ENCODE results near the gene TEX26. TPM values are rescaled to one million over a fixed set of nuclear protein-coding genes. Genes with fewer than 3 reads are reported as not detected.
A peak's percentile ranks its signal among the peaks of the same experiment; 100 is the strongest.

Gene TEX26
- not detected in 2 replicates for total RNA-seq
- long read RNA-seq = 0 reads

GRCh38 chr13:30932481-30933353 is at the start of gene TEX26:
TSS of gene TEX26 (plus strand) at chr13:30932656. CDS start at chr13:30932716, 60 bp downstream.
- Mint-ChIP-seq H3K27ac (no peak within 1 kb of the TSS), H3K36me3 (ENCODE audit: insufficient read depth) (no peaks in the 10 kb centered on the region), H3K27me3 (peaks cover 46% of the 10 kb centered on the region), H3K9me3 (ENCODE audit: low read depth) (no peaks in the 10 kb centered on the region), H3K4me1 (ENCODE audit: low read depth) (peaks cover 14% of the 10 kb centered on the region), H3K4me3 (ENCODE audit: low read depth) (no peak within 1 kb of the TSS)
- peak; percentile 28 for DNase-seq (ENCODE audit: low spot score, unreplicated experiment)
- peak; percentile 35 for TF ChIP-seq CTCF (IDR thresholded peaks at IDR 0.05; ENCODE audit: unreplicated experiment)

- no peak for TF ChIP-seq CTCF (IDR thresholded peaks at IDR 0.05; ENCODE audit: unreplicated experiment)
- Mint-ChIP-seq H3K27me3 (peaks cover 18% of the 10 kb centered on the region), H3K4me3 (ENCODE audit: low read depth) (no peak overlapping the region), H3K4me1 (ENCODE audit: low read depth) (peaks cover 12% of the 10 kb centered on the region), H3K27ac (no peak overlapping the region), H3K36me3 (ENCODE audit: insufficient read depth) (peaks cover 1% of the 10 kb centered on the region), H3K9me3 (ENCODE audit: low read depth) (peaks cover 7% of the 10 kb centered on the region)
- no peak for DNase-seq (ENCODE audit: low spot score, unreplicated experiment)
Measured at GRCh38 chr13:30882996-30883766, 49.3 kb upstream of the TEX26 start.

- no peak for DNase-seq (ENCODE audit: low spot score, unreplicated experiment)
- H3K27ac Mint-ChIP-seq = no peak overlapping the region
- H3K27me3 Mint-ChIP-seq = peaks cover 18% of the 10 kb centered on the region
- H3K36me3 Mint-ChIP-seq (ENCODE audit: insufficient read depth) = peaks cover 1% of the 10 kb centered on the region
- H3K9me3 Mint-ChIP-seq (ENCODE audit: low read depth) = peaks cover 7% of the 10 kb centered on the region
- H3K4me3 Mint-ChIP-seq (ENCODE audit: low read depth) = no peak overlapping the region
- H3K4me1 Mint-ChIP-seq (ENCODE audit: low read depth) = peaks cover 12% of the 10 kb centered on the region
- TF ChIP-seq CTCF (IDR thresholded peaks at IDR 0.05; ENCODE audit: unreplicated experiment) = no peak
Measured at GRCh38 chr13:30884543-30884942, 47.9 kb upstream of the TEX26 start.

- Mint-ChIP-seq H3K27ac (no peak overlapping the region), H3K4me3 (ENCODE audit: low read depth) (no peak overlapping the region), H3K4me1 (ENCODE audit: low read depth) (no peaks in the 10 kb centered on the region), H3K36me3 (ENCODE audit: insufficient read depth) (peaks cover 1% of the 10 kb centered on the region), H3K27me3 (no peaks in the 10 kb centered on the region), H3K9me3 (ENCODE audit: low read depth) (peaks cover 7% of the 10 kb centered on the region)
- no peak for DNase-seq (ENCODE audit: low spot score, unreplicated experiment)
- no peak for TF ChIP-seq CTCF (IDR thresholded peaks at IDR 0.05; ENCODE audit: unreplicated experiment)
Measured at GRCh38 chr13:30889196-30889690, 43.2 kb upstream of the TEX26 start.

- Mint-ChIP-seq H3K4me1 (ENCODE audit: low read depth) (peaks cover 3% of the 10 kb centered on the region), H3K27me3 (peaks cover 3% of the 10 kb centered on the region), H3K4me3 (ENCODE audit: low read depth) (no peak overlapping the region), H3K27ac (no peak overlapping the region), H3K9me3 (ENCODE audit: low read depth) (no peaks in the 10 kb centered on the region), H3K36me3 (ENCODE audit: insufficient read depth) (no peaks in the 10 kb centered on the region)
- TF ChIP-seq CTCF (IDR thresholded peaks at IDR 0.05; ENCODE audit: unreplicated experiment) = peak; percentile 59
- peak; percentile 21 for DNase-seq (ENCODE audit: low spot score, unreplicated experiment)
Measured at GRCh38 chr13:30892966-30893365, 39.5 kb upstream of the TEX26 start.

All from progenitor cell of endocrine pancreas (in vitro differentiated cells).